OCI-LY3 (cell line): ENCODE data around the gene RBM34.

Experiments used
- H2AFZ ChIP-seq: fragments of 200-600, 300-600 bp; shearing (Covaris generic); 2 replicates; pipeline ENCODE4 v1.6.0; 2014; ENCODE audit warnings: antibody characterized with exemption, low read depth, low read length
- H3K27ac ChIP-seq: fragments of 200-600, 300-600 bp; sonication (generic); 2 replicates; pipeline ENCODE4 v1.5.1; 2014; ENCODE audit warnings: mild to moderate bottlenecking, low read length, moderate library complexity, mixed read lengths
- H3K27me3 ChIP-seq: fragments of 200-600, 300-600 bp; sonication (generic); 2 replicates; pipeline ENCODE4 v1.6.1; 2014; ENCODE audit warnings: low read depth, low read length, mixed read lengths
- H3K36me3 ChIP-seq: fragments of 200-600, 300-600 bp; sonication (generic); replicated peaks from 2 replicates; pipeline ENCODE3; 2014; ENCODE audit warnings: low read depth, low read length, mixed read lengths
- H3K4me1 ChIP-seq: fragments of 300-600, 200-600 bp; sonication (generic); 2 replicates; pipeline ENCODE4 v1.6.1; 2014; ENCODE audit warnings: low read length, mixed read lengths
- H3K4me2 ChIP-seq: fragments of 200-600, 300-600 bp; sonication (generic); 2 replicates; pipeline ENCODE4 v1.6.1; 2014; ENCODE audit warnings: low read length, mixed read lengths
- H3K4me3 ChIP-seq: fragments of 300-600, 200-600 bp; sonication (generic); 2 replicates; pipeline ENCODE4 v1.5.1; 2014; ENCODE audit warnings: antibody characterized with exemption, mild to moderate bottlenecking, low read length, moderate library complexity
- H3K79me2 ChIP-seq: fragments of 300-600, 200-600 bp; shearing (Covaris generic); 2 replicates; pipeline ENCODE4 v1.6.1; 2014; ENCODE audit warnings: mild to moderate bottlenecking, low read length, mixed read lengths
- H3K9ac ChIP-seq: fragments of 300-600, 200-600 bp; shearing (Covaris generic); 2 replicates; pipeline ENCODE4 v1.6.0; 2014; ENCODE audit warnings: mild to moderate bottlenecking, low read length, moderate library complexity
- H3K9me3 ChIP-seq: fragments of 200-600, 300-600 bp; shearing (Covaris generic); 2 replicates; pipeline ENCODE4 v1.6.1; 2014; ENCODE audit warnings: low read length, mixed read lengths; ENCODE audit not compliant: insufficient read depth
- H4K20me1 ChIP-seq: fragments of 200-600, 300-600 bp; sonication (generic); 2 replicates; pipeline ENCODE4 v1.6.1; 2016; ENCODE audit warnings: low read length, mixed read lengths; ENCODE audit not compliant: insufficient read depth
- CTCF ChIP-seq: fragments of 200-600, 300-600 bp; sonication (generic); IDR thresholded peaks from 2 replicates; pipeline ENCODE4 v1.5.1; 2014; ENCODE audit warnings: antibody characterized with exemption, low read length, low read depth
- EZH2phosphoT487 ChIP-seq: fragments of 200-600 bp; shearing (Covaris generic); IDR thresholded peaks from 2 replicates; pipeline ENCODE4 v1.6.1; 2018; ENCODE audit warnings: antibody characterized with exemption, mixed run types, low read depth

Gene RBM34

GRCh38 chr1:235142991-235143390 is 18.1 kb downstream of the RBM34 start:
- Histone ChIP-seq H3K9me3 (no peaks in the 10 kb centered on the region), H3K36me3 (peaks cover 60% of the 10 kb centered on the region), H3K4me3 (no peak overlapping the region), H2AFZ (no peak overlapping the region), H3K4me2 (no peak overlapping the region), H3K9ac (no peak overlapping the region), H3K27me3 (no peaks in the 10 kb centered on the region), H3K4me1 (no peaks in the 10 kb centered on the region; the same call in 1 of the 2 replicates), H3K79me2 (0 out of 2 replicates have a peak, but pooled peaks cover 3% of the 10 kb centered on the region), H3K27ac (no peak overlapping the region), H4K20me1 (peaks cover 3% of the 10 kb centered on the region; the same call in 1 of the 2 replicates)
- TF ChIP-seq CTCF, result no peak
- TF ChIP-seq EZH2phosphoT487, result no peak

- Histone ChIP-seq H4K20me1 (peaks cover 3% of the 10 kb centered on the region), H3K36me3 (peaks cover 62% of the 10 kb centered on the region), H3K9ac (no peak overlapping the region), H2AFZ (no peak overlapping the region), H3K9me3 (no peaks in the 10 kb centered on the region), H3K27ac (no peak overlapping the region), H3K4me1 (no peaks in the 10 kb centered on the region), H3K27me3 (no peaks in the 10 kb centered on the region), H3K79me2 (0 out of 2 replicates have a peak, but pooled peaks cover 3% of the 10 kb centered on the region), H3K4me2 (no peak overlapping the region), H3K4me3 (no peak overlapping the region)
- TF ChIP-seq CTCF, result no peak
- TF ChIP-seq EZH2phosphoT487, result no peak
Measured at GRCh38 chr1:235139315-235139714, 21.7 kb downstream of the RBM34 start.

- H3K27ac ChIP-seq, result no peak overlapping the region
- no peak overlapping the region for H3K4me2 ChIP-seq
- peaks cover 61% of the 10 kb centered on the region for H3K36me3 ChIP-seq
- H3K4me3 ChIP-seq, result no peak overlapping the region
- H4K20me1 ChIP-seq, result peaks cover 3% of the 10 kb centered on the region
- H2AFZ ChIP-seq, result no peak overlapping the region
- 0 out of 2 replicates have a peak, but pooled peaks cover 3% of the 10 kb centered on the region for H3K79me2 ChIP-seq
- H3K4me1 ChIP-seq, result no peaks in the 10 kb centered on the region
- no peak overlapping the region for H3K9ac ChIP-seq
- no peaks in the 10 kb centered on the region for H3K9me3 ChIP-seq
- H3K27me3 ChIP-seq, result no peaks in the 10 kb centered on the region
- TF ChIP-seq EZH2phosphoT487, result no peak
- no peak for TF ChIP-seq CTCF
Measured at GRCh38 chr1:235138821-235139220, 22.2 kb downstream of the RBM34 start.

GRCh38 chr1:235136111-235136510 is 24.9 kb downstream of the RBM34 start:
- H3K27me3 ChIP-seq, result no peaks in the 10 kb centered on the region
- no peak for TF ChIP-seq EZH2phosphoT487
- no peak for TF ChIP-seq CTCF
- peaks cover 57% of the 10 kb centered on the region for H3K36me3 ChIP-seq

More at GRCh38 chr1:235136111-235136510, 24.9 kb downstream of the RBM34 start:
- Histone ChIP-seq H3K27ac (no peak overlapping the region), H3K4me1 (no peaks in the 10 kb centered on the region), H2AFZ (no peak overlapping the region), H4K20me1 (no peaks in the 10 kb centered on the region; the same call in none of the 2 replicates), H3K4me3 (no peak overlapping the region), H3K4me2 (no peak overlapping the region), H3K9me3 (no peaks in the 10 kb centered on the region), H3K9ac (no peak overlapping the region), H3K79me2 (0 out of 2 replicates have a peak, but pooled peaks cover 3% of the 10 kb centered on the region)
